AG09309 (cell line): Measurements from ENCODE around the gene PDPN.

Experiments
- DNase-seq: peaks from one replicate; pipeline ENCODE4 v3.0.0-alpha.2; 2010; ENCODE audit warnings: low read depth
- H3K4me3 ChIP-seq: 2 replicates; pipeline ENCODE4 v1.5.1; 2011; ENCODE audit warnings: mild to moderate bottlenecking, low read depth, low read length, moderate library complexity; ENCODE audit not compliant: control insufficient read depth
- CTCF ChIP-seq: IDR thresholded peaks from 2 replicates; pipeline ENCODE4 v1.5.1; 2011; ENCODE audit warnings: mild to moderate bottlenecking, low read depth, low read length, inconsistent platforms; ENCODE audit not compliant: insufficient read depth, control insufficient read depth; ENCODE audit errors: missing control alignments

The PDPN gene

DNA sequence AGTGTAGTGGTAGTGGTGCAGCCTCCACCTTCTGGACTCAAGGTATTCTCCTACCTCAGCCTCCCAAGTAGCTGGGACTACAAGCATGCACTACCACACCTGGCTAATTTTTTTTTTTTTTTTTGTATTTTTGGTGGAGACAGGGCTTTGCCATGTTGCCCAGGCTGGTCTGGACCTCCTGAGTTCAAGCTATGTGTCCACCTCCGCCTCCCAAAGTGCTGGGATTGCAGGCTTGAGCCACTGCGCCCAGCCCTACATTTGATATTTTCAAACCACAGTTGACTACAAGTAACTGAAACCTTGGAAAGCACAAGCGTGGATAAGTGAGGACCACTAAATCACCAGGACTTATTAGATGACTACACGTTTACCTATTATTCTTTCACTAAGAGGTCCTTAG, 10.0 kb upstream of the PDPN start:
- no peak for TF ChIP-seq CTCF
- DNase-seq, result no peak
- H3K4me3 ChIP-seq, result no peak overlapping the region

GRCh38 chr1:13576926-13577325, 6.7 kb upstream of the PDPN start:
- no peak overlapping the region for H3K4me3 ChIP-seq
- no peak for TF ChIP-seq CTCF
- DNase-seq, result no peak

DNA sequence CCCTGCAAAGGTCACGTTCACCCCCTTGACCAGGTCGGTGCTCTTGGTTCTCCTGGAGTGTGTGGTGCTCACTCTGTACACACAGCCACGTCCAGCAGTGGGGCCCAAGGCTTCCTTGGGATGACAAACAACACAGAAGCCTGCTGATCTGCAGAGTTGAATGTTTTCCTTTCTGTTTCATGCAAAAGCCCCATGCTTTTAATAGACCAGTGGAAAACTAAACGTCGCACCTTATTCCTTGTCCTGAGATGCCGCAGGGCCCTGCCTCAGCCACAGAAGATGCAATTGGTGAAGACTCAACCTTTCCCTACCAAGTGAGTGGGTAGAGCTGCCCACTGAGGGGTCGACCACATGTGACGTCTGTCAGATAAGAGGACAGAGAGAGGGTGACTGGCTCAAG, 5.8 kb upstream of the PDPN start:
- TF ChIP-seq CTCF, result no peak
- DNase-seq, result no peak
- H3K4me3 ChIP-seq, result no peak overlapping the region

GRCh38 chr1:13581446-13581845, 2.2 kb upstream of the PDPN start:
- no peak for TF ChIP-seq CTCF
- no peak for DNase-seq
- no peak overlapping the region for H3K4me3 ChIP-seq

DNA sequence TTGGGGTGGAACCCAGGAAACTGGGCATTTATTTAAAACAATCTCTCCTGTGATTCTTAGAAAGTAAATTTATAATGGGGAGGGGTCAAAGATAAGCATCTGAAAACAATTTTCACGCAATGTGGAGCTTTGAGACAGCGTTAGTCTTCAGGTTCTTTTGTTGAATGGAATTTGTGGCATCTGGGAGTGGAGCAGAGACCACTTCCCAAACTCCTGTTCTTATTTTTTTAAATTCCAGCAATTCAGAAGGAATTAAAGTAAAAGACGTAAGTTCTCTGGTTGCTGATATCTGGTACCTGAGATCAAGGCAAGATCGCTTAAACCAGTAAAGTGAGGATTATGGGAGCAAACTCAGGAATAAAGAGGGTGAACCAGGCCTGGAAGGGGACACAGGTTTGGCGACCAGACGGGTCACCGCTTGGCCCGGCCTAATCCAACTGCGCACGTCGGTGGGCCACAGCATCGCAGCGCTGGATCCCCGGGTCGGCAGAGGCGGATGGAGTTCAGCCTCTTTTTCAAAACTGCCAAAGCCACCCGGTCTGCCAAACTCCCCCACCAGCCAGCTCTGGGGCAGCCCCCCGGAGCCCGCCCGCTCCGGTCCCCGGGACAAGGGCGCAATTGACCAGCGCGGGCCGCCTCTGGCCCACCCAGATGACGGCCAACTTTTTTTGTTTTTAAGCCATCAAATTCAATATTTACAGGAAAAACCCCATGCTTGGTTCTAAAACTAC, 754 bp upstream of the PDPN start:
- no peak for DNase-seq
- H3K4me3 ChIP-seq, result no peak overlapping the region
- TF ChIP-seq CTCF, result no peak

DNA sequence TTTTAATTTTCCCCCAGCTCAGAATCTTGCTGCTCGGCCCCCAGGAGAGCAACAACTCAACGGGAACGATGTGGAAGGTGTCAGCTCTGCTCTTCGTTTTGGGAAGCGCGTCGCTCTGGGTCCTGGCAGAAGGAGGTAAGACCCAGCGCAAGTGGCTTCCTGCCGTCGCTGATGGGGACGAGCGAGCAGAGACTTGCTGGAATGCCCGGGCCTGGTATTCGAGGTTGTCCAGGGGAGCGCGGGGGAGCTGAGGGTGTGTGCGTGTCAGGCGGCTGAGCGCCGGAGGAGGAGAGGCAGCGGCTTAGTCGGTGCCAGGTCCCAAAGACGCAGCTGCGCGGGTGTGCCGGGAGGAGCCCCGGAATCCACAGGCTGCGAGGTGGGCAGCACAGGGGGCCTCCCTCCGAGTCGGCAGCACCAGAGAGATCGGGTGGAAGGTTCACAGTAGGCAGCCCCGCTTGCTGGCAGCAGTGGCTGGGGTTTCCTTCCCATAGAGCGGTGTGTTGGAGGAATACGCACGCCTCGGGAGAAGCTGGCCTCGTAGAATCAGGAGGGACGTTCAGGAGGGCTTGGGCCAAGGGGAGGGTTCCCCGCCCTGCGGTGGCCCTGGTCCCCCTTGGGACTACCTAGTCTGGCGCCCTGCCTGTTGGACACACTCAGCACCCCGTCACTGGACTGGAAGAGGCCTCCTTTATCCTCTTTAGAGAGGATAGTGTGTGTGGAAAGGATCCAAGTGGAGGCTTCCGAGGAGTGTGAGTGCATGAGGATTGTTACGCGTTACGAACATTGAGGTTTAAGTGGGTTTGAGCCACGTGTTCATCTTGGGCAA, 547 bp downstream of the PDPN start:
- TF ChIP-seq CTCF, result no peak
- peak; percentile 3 for DNase-seq
- no peak overlapping the region for H3K4me3 ChIP-seq
